ENCODE results near the gene KANK2. TPM values are rescaled to one million over a fixed set of nuclear protein-coding genes. Genes with fewer than 3 reads are reported as not detected.

KANK2 gene
- total and polyA plus RNA-seq, 12 donors: 23.7 to 395 (median 133) TPM

- peaks cover 2 to 17% of the 10 kb centered on the region in 2 donors for H3K4me1 ChIP-seq (replicated peaks in 1 of 2)
- intact Hi-C loops (cut with DNase I): no loop called here
Measured at GRCh38 chr19:11175920-11176319, 21.4 kb downstream of the KANK2 start.

GRCh38 chr19:11174336-11174735, 23.0 kb downstream of the KANK2 start:
- Histone ChIP-seq H3K4me1 (replicated peaks in 1 of 2) (peaks cover 5 to 11% of the 10 kb centered on the region in 2 donors), H3K27me3 (no peaks in the 10 kb centered on the region), H3K27ac (no peak overlapping the region), H3K36me3 (replicated peaks in 1 of 2) (peaks cover 0 to 85% of the 10 kb centered on the region in 2 donors), H3K9me3 (replicated peaks in 1 of 3) (no peaks in the 10 kb centered on the region), H3K4me3 (no peak overlapping the region)
- TF ChIP-seq, protein P1, sequence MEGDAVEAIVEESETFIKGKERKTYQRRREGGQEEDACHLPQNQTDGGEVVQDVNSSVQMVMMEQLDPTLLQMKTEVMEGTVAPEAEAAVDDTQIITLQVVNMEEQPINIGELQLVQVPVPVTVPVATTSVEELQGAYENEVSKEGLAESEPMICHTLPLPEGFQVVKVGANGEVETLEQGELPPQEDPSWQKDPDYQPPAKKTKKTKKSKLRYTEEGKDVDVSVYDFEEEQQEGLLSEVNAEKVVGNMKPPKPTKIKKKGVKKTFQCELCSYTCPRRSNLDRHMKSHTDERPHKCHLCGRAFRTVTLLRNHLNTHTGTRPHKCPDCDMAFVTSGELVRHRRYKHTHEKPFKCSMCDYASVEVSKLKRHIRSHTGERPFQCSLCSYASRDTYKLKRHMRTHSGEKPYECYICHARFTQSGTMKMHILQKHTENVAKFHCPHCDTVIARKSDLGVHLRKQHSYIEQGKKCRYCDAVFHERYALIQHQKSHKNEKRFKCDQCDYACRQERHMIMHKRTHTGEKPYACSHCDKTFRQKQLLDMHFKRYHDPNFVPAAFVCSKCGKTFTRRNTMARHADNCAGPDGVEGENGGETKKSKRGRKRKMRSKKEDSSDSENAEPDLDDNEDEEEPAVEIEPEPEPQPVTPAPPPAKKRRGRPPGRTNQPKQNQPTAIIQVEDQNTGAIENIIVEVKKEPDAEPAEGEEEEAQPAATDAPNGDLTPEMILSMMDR (IDR thresholded peaks at IDR 0.05): no peak
- TF ChIP-seq POLR2A (IDR thresholded peaks at IDR 0.05): no peak
- 94 to 98% (median 96%) methylated on average over 10 to 27 of the region's 27 CpGs for WGBS, 4 donors
- intact Hi-C loops (cut with DNase I): no loop called here
- no peak for DNase-seq

More at GRCh38 chr19:11175920-11176319, 21.4 kb downstream of the KANK2 start:
- TF ChIP-seq POLR2A (IDR thresholded peaks at IDR 0.05): no peak
- H3K36me3 ChIP-seq (replicated peaks in 1 of 2): peaks cover 0 to 69% of the 10 kb centered on the region in 2 donors
- H3K27me3 ChIP-seq: no peaks in the 10 kb centered on the region
- no peak for DNase-seq
- 86 to 90% (median 88%) methylated on average over 7 of the region's 7 CpGs for WGBS, 4 donors
- no peaks in the 10 kb centered on the region for H3K9me3 ChIP-seq (replicated peaks in 1 of 3)
- H3K4me3 ChIP-seq: no peak overlapping the region
- H3K27ac ChIP-seq: no peak overlapping the region

DNA sequence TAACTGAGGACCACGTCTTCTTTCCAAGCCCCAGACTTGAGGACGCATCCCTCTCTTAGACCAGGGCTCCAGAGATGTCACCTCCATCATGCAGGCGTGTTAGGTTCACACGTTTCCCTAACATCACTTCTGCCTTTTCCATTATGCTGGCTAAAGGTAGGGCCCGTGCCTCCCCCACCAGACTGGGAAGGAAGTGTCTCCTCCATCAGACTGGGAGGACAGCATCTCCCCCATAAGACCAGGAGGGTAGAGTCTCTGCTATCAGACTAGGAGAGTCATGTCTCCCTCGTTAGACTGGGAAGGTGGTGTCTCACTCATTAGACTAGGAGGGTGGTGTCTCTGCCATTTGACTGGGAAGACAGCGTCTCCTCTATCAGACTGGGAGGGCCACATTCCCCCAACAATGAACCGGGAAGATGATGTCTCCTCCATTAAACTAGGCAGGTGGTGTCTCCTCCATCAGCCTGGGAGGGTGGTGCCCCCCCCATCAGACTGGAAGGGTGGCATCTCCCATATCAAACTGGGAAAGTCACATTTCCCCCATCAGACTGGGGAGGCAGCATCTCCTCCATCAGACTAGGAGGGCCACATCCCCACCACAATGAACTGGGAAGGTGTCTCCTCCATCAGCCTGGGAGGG, 23.7 kb downstream of the KANK2 start:
- Histone ChIP-seq H3K4me1 (replicated peaks in 1 of 2) (peaks cover 5 to 11% of the 10 kb centered on the region in 2 donors), H3K36me3 (replicated peaks in 1 of 2) (peaks cover 0 to 88% of the 10 kb centered on the region in 2 donors), H3K9me3 (replicated peaks in 1 of 3) (no peaks in the 10 kb centered on the region), H3K27me3 (no peaks in the 10 kb centered on the region), H3K27ac (no peak overlapping the region), H3K4me3 (no peak overlapping the region)
- 80 to 95% (median 84%) methylated on average over 5 to 8 of the region's 8 CpGs for WGBS, 4 donors
- DNase-seq: no peak
- TF ChIP-seq POLR2A (IDR thresholded peaks at IDR 0.05): no peak
- TF ChIP-seq, protein P1 (IDR thresholded peaks at IDR 0.05): no peak
- intact Hi-C loops (cut with DNase I): no loop called here

DNA sequence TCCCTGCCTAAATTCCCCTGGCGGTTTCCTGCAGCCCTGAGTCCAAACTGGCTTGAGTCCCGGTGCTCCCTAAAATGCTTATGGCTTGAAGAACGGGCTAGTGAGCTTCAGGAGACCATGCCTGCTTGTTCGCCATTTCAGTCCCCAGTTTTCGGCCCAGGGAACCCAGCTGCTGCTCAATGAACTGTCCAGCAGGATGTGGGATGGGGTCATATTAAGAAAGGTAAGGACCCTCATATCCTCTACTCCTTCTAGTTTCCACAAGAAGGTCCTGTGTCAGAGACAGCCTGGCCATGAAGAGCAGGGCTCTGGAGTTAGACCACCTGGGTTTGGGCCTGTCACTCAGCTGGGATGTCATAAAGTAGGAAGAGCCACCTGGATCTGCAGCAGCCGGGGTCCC, 24.8 kb downstream of the KANK2 start:
- intact Hi-C loops (cut with DNase I): no loop called here
- Histone ChIP-seq H3K27me3 (no peaks in the 10 kb centered on the region), H3K4me3 (no peak overlapping the region), H3K4me1 (replicated peaks in 1 of 2) (peaks cover 5 to 11% of the 10 kb centered on the region in 2 donors), H3K9me3 (replicated peaks in 1 of 3) (no peaks in the 10 kb centered on the region), H3K27ac (no peak overlapping the region), H3K36me3 (replicated peaks in 1 of 2) (peaks cover 0 to 88% of the 10 kb centered on the region in 2 donors)
- TF ChIP-seq POLR2A (IDR thresholded peaks at IDR 0.05): no peak
- TF ChIP-seq, protein P1 (IDR thresholded peaks at IDR 0.05): no peak
- 87 to 97% (median 90%) methylated on average over 3 to 6 of the region's 6 CpGs for WGBS, 4 donors
- no peak for DNase-seq

GRCh38 chr19:11171144-11171543, 26.2 kb downstream of the KANK2 start:
- intact Hi-C loops (cut with DNase I): no loop called here
- peaks cover 0 to 85% of the 10 kb centered on the region in 2 donors for H3K36me3 ChIP-seq (replicated peaks in 1 of 2)
- peak in 5 of 7 donors; percentile 59 to 79 (median 72) for DNase-seq
- peaks cover 5 to 11% of the 10 kb centered on the region in 2 donors for H3K4me1 ChIP-seq (replicated peaks in 1 of 2)
- H3K4me3 ChIP-seq: no peak overlapping the region
- 34 to 58% (median 43%) methylated on average over 5 of the region's 5 CpGs for WGBS, 4 donors
- no peak for TF ChIP-seq POLR2A (IDR thresholded peaks at IDR 0.05)
- TF ChIP-seq, protein P1 (IDR thresholded peaks at IDR 0.05): no peak
- H3K9me3 ChIP-seq (replicated peaks in 1 of 3): no peaks in the 10 kb centered on the region
- H3K27me3 ChIP-seq: no peaks in the 10 kb centered on the region
- H3K27ac ChIP-seq: peak overlapping the region in 3 of 5 donors; percentile 13 to 74 (median 52)

All from adrenal gland (tissue), 12 donors.